GM12874 (cell line): ENCODE results near the gene EPS8.

Experiments
- TF ChIP-seq, protein P1 (sequence below): IDR thresholded peaks from 2 replicates; pipeline ENCODE4 v1.5.1; 2011; ENCODE audit warnings: low read depth, mild to moderate bottlenecking, control low read depth, low read length, moderate library complexity; ENCODE audit not compliant: insufficient read depth

Gene EPS8

GRCh38 chr12:15770021-15770420, 19.2 kb downstream of the EPS8 start:
- TF ChIP-seq, protein P1, sequence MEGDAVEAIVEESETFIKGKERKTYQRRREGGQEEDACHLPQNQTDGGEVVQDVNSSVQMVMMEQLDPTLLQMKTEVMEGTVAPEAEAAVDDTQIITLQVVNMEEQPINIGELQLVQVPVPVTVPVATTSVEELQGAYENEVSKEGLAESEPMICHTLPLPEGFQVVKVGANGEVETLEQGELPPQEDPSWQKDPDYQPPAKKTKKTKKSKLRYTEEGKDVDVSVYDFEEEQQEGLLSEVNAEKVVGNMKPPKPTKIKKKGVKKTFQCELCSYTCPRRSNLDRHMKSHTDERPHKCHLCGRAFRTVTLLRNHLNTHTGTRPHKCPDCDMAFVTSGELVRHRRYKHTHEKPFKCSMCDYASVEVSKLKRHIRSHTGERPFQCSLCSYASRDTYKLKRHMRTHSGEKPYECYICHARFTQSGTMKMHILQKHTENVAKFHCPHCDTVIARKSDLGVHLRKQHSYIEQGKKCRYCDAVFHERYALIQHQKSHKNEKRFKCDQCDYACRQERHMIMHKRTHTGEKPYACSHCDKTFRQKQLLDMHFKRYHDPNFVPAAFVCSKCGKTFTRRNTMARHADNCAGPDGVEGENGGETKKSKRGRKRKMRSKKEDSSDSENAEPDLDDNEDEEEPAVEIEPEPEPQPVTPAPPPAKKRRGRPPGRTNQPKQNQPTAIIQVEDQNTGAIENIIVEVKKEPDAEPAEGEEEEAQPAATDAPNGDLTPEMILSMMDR = no peak

- TF ChIP-seq, protein P1 = no peak
These were observed 19.6 kb downstream of the EPS8 start for GRCh38 chr12:15769586-15769985.

- TF ChIP-seq, protein P1 = no peak
These were observed 21.9 kb downstream of the EPS8 start for GRCh38 chr12:15767301-15767700.

DNA sequence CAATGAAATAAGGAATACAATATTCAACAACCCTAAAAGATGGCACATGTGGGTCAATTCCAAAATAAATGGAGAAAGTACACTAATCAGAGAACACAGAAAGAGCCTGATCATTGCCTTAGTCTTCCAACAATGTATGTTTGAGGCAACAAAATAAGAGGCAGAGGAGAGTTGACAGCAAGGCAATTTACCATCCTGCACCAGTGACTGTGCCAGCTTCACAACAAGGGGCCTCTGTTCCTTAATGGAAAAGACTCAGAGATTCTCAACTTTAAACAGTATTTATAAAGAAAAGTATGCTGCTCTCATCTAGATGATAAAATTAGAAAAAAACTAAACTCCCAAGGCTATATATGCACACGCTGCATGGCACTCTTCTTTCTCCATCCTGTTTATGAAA, 25.9 kb downstream of the EPS8 start:
- TF ChIP-seq, protein P1 = no peak

DNA sequence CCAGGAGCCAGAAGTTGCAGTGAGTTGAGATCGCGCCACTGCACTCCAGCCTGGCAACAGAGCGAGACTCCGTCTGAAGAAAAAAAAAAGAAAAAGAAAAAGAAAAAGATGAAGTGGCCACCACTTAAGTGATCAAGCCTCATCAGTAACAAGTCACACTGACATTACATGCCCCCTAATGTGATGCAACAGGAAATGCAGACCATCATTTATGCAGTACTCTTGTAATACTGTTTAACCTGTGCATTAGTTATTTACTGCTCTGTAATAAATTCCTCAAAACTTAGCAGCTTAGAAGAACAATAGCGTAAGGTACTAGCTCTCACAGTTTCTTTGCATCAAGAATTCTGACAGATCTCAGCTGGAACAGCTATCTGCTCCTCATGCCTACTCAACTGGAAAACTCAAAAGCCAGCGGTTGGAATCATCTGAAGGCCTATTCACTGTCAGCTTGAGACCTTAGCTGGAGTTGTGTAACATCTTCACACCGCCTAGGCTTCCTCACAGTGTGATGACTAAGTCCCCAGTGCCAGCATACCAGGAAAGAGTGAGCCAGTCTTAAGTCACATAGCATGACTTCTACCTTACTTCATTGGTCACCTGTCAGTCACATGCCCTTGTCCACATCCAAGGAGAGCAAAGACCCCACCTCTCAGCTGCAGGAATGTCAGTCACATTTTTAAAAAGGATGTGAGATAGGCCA, 31.5 kb downstream of the EPS8 start:
- TF ChIP-seq, protein P1 = no peak

DNA sequence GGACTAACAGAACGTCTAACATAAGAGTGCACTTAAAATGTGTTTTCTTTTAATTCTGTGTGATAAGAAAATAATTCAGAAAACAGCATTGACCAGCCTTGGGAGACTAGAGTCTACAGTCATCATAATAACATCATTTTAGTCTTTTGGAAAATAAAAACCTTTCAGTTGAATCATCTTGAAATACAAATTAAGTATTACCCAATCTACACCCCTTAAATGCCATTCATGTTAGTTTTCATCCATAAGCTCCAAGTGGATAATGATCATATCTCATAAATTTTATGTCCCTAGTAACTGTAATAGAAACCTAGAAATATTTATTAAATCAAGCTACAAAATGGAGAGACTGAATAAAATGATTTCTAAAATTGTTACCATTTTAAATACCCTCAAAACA, 32.4 kb downstream of the EPS8 start:
- TF ChIP-seq, protein P1 = no peak

DNA sequence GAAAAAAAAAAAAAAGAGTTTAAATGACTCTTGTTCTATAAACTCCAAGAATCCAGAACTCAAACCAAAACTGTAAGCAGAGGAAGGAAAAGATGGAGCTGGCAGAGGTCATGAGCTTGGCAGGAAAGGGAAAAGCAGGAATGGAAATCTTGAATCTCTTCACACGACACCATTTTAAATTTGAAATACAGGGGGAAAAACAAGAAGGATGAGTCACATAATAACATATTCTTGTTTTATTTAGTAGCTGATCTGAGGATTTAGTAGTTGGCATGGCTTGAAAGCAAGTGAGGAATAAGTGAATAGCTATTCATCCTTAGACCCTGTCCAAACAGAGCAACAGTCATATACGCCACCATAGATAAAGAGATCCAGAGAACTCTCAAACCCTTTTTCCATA, 35.0 kb downstream of the EPS8 start:
- TF ChIP-seq, protein P1 = no peak
